ENCODE measurements around the gene ATP2A3. TPM values are rescaled to one million over a fixed set of nuclear protein-coding genes. Genes with fewer than 3 reads are reported as not detected.
A peak's percentile ranks its signal among the peaks of the same experiment; 100 is the strongest.

The ATP2A3 gene
- total and polyA plus RNA-seq, 9 donors = 1.6 to 9.9 (median 4.2) TPM

DNA sequence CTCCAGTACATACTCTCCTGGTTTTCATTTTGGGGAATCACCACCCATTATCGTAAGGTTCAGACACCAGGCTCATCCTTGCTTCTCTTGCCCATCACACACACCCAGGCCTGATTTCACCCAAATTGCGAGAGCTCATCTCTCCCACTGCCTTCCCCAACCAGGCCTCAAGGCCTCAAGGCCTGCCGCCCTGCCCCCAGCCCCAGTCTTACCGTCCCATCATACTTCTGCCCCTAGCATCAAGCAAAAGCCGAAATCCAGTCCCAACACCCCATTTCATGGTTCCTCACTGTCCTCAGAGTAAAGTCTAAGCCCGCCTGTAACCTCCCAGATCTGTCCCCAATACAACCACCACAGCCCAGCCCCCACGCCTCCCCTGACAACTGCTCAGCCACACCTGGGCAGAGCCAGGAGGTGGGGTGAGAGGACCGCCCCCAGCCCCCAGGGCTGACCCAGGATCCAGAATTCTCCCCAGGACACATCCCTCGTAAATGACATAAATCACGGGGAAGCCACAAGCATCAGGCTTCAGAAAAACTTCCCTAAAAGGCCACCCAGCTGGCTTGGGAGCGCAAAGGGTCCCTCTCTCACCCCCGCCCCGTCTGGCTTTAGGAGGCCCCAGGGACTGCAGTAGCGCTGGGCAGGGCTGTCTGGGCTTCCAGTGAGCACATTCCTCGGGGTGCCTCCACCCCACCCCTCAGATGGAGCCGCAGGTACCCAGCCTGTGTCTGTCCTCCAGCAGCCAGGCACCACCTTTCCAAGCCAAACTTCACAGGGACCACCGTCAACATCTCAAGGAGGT is 38.4 kb downstream of the ATP2A3 start:
- no peaks in the 10 kb centered on the region for H3K36me3 ChIP-seq
- TF ChIP-seq EP300 (IDR thresholded peaks at IDR 0.05) (no peak), POLR2A (IDR thresholded peaks at IDR 0.05) (no peak)
- TF ChIP-seq, protein P1, sequence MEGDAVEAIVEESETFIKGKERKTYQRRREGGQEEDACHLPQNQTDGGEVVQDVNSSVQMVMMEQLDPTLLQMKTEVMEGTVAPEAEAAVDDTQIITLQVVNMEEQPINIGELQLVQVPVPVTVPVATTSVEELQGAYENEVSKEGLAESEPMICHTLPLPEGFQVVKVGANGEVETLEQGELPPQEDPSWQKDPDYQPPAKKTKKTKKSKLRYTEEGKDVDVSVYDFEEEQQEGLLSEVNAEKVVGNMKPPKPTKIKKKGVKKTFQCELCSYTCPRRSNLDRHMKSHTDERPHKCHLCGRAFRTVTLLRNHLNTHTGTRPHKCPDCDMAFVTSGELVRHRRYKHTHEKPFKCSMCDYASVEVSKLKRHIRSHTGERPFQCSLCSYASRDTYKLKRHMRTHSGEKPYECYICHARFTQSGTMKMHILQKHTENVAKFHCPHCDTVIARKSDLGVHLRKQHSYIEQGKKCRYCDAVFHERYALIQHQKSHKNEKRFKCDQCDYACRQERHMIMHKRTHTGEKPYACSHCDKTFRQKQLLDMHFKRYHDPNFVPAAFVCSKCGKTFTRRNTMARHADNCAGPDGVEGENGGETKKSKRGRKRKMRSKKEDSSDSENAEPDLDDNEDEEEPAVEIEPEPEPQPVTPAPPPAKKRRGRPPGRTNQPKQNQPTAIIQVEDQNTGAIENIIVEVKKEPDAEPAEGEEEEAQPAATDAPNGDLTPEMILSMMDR (IDR thresholded peaks at IDR 0.05) = no peak

DNA sequence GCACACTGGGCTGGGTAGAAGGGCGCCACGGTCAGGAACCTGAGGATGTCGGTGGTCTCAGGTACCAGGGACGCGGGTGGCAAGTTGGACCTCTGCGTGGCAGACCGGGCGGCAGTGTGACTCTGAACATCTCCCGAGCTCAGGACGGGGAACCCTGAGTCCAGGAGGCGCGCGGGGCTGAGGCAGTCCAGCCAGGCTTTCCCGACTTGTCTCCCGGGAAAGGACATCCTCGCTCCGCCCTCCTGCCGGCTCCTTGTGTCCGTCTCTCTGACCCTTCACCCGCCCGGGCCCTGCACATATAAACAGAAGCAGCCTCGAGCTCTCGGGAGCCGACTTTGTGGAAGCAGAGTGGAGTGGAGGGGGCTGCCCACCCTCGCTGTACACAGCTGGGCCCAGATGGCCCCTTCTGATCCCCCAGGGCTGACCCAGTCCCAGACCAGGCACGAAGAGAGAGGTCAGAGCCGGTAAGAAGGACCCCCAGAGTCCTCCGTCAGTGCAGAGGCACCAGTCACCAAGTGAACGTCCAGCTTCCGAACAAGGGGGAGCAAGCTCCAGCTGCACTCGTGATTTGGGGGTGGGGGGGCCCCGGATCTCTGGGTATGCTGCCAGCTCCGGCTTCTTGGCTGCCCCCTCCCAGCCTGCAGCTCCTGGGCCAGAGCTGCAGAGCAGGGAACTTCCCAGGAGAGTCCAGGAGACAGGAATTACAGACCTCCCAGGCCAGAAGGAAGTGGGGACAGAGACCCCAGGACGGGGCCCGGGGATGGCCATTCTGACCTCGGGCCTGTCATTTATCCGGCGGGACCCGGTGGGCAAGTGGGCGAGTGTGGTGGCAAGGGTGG is 39.5 kb downstream of the ATP2A3 start:
- intact Hi-C loops (cut with DNase I) = no loop called here
- peak overlapping the region in 1 of 2 donors; percentile 33 for H3K27ac ChIP-seq
- WGBS, 3 donors = 31 to 46% (median 36%) methylated on average over 40 of the region's 40 CpGs

More for the DNA sequence above, 38.4 kb downstream of the ATP2A3 start:
- Histone ChIP-seq H3K27me3 (no peaks in the 10 kb centered on the region), H3K27ac (no peak overlapping the region), H3K4me1 (ENCODE audit: insufficient read depth) (peaks cover 5% of the 10 kb centered on the region), H3K4me3 (no peak overlapping the region), H3K9me3 (no peaks in the 10 kb centered on the region)
- 86 to 94% (median 92%) methylated on average over 17 of the region's 17 CpGs for WGBS, 3 donors
- no peak for DNase-seq
- intact Hi-C loops (cut with DNase I) = no loop called here

DNA sequence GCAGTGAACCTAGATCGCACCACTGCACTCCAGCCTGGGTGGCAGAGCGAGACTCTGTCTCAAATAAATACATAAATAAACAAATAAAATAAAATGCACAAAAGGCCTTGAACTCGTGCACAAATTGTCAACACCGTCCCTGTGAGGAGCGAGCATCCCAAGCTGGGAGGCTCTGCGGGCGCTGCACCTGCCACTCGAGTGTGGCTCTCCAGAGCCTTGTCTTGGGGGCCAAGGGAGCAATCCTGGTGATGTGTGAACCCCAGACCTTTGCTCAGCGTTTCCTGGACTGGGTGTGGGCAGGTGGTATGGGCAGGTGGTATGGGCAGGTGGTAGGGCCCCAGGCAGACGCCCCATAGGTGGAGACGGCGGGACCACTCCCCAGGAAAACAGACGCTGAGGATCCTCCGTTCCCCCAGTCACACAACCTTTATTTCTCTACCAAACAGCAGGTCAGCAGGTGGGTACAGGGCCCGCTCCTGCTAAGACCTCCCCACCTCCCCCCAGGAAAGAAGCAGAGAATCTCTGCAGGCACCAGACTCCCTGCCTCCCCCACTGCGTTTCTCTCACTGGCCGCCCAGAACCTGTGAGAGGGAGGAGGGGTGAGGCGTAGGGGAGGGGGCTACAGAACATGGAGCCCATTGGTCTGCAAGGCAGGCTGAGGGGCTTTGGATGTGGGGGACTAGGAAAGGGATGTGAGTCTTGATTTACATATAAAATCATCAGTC is 40.6 kb downstream of the ATP2A3 start:
- TF ChIP-seq POLR2A (IDR thresholded peaks at IDR 0.05) = no peak
- no peak for TF ChIP-seq EP300 (IDR thresholded peaks at IDR 0.05)
- TF ChIP-seq, protein P1 (IDR thresholded peaks at IDR 0.05) = no peak
- no peak overlapping the region for H3K27ac ChIP-seq

More for the DNA sequence above, 39.5 kb downstream of the ATP2A3 start:
- no peaks in the 10 kb centered on the region for H3K27me3 ChIP-seq
- H3K4me1 ChIP-seq (ENCODE audit: insufficient read depth) = peaks cover 5% of the 10 kb centered on the region
- TF ChIP-seq, protein P1 (IDR thresholded peaks at IDR 0.05) = no peak
- TF ChIP-seq POLR2A (IDR thresholded peaks at IDR 0.05) = no peak
- TF ChIP-seq EP300 (IDR thresholded peaks at IDR 0.05) = no peak
- peak in 1 of 5 donors; percentile 57 for DNase-seq
- no peaks in the 10 kb centered on the region for H3K36me3 ChIP-seq
- H3K4me3 ChIP-seq = no peak overlapping the region
- no peaks in the 10 kb centered on the region for H3K9me3 ChIP-seq

DNA sequence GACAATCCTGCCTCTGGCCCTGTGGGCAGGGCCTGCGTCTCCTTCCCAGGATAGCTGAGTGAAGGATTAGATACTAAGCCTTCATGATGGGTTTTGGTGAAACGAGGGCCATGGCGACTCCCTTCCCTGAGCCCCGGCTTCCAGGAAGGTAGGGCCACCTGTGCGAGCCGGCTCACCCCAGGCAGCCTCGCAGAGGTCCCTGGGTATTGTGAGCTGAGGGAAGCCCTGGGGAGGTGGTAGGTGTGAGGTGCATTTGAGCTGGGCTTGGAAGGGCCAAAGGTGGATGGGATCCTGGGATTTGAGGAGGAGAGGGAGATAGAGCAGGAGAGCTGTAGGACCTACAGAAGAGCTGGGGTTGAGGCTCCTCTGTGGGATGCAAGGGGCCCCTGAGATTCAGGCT is 41.5 kb downstream of the ATP2A3 start:
- H3K9me3 ChIP-seq = no peaks in the 10 kb centered on the region
- TF ChIP-seq EP300 (IDR thresholded peaks at IDR 0.05) = no peak
- no peak for TF ChIP-seq POLR2A (IDR thresholded peaks at IDR 0.05)
- TF ChIP-seq, protein P1 (IDR thresholded peaks at IDR 0.05) = no peak
- H3K27me3 ChIP-seq = no peaks in the 10 kb centered on the region
- intact Hi-C loops (cut with DNase I) = no loop called here
- DNase-seq = no peak
- peaks cover 5% of the 10 kb centered on the region for H3K4me1 ChIP-seq (ENCODE audit: insufficient read depth)
- H3K4me3 ChIP-seq = no peak overlapping the region
- H3K36me3 ChIP-seq = no peaks in the 10 kb centered on the region
- 94 to 97% (median 95%) methylated on average over 7 of the region's 7 CpGs for WGBS, 3 donors
- H3K27ac ChIP-seq = no peak overlapping the region

More for the DNA sequence above, 40.6 kb downstream of the ATP2A3 start:
- Histone ChIP-seq H3K4me3 (no peak overlapping the region), H3K27me3 (no peaks in the 10 kb centered on the region), H3K9me3 (no peaks in the 10 kb centered on the region), H3K4me1 (ENCODE audit: insufficient read depth) (peaks cover 5% of the 10 kb centered on the region), H3K36me3 (no peaks in the 10 kb centered on the region)
- intact Hi-C loops (cut with DNase I) = no loop called here
- 88 to 89% (median 89%) methylated on average over 18 of the region's 18 CpGs for WGBS, 3 donors
- DNase-seq = no peak
